IMR-90 (cell line): ENCODE data around the gene CKS1B.

Source experiments
- CTCF ChIP-seq: conservative IDR thresholded peaks from 2 replicates; pipeline ENCODE4 v1.5.1; 2012; ENCODE audit warnings: mild to moderate bottlenecking, low read depth, low read length, improper control_type of control experiment
- USF2 ChIP-seq: fragments of 150-350 bp; IDR thresholded peaks from 2 replicates; pipeline ENCODE4 v1.6.1; 2017; ENCODE audit warnings: mild to moderate bottlenecking, antibody characterized with exemption, low read length, low read depth

DNA sequence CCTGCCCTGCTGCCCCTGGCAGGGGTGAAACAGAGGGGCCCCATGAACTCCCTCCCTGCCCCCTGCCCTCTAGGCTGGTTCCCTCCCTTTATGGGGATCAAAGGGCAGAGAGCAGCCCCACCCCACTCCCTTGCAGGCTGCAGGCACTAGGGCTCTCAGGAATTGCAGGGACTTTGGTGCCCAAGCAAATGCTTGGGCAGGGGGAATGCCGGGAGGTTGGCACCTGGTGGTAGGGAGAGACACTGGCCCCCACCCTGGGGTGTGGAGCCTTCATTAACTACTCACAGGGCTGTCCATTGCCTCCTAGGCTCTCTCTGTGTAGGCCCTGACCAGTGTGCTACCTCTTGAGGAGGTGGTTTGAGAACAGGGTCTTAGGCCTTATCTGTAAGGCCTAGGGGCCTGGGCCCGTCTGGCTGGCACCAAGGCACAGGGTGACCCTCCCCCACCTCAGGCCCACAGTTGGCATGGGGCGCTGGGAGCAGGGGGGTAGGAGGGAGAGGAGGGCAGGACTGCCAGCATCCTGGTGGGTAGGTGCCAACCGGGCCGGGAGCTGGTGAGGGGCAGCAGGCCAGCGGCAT lies 32.9 kb downstream of the CKS1B start:
- TF ChIP-seq CTCF (no peak), USF2 (no peak)
